HepG2 (cell line): Measurements from ENCODE around the gene IL17C. TPM values are rescaled to one million over a fixed set of nuclear protein-coding genes. Genes with fewer than 3 reads are reported as not detected.

Experiments used
- DZIP1 ChIP-seq: sonication (generic); formaldehyde crosslinking; IDR thresholded peaks from 2 replicates; pipeline ENCODE4 v1.5.0; 2020; ENCODE audit warnings: mild to moderate bottlenecking, missing genetic modification reagents
- EEA1 ChIP-seq: sonication (generic); formaldehyde crosslinking; IDR thresholded peaks from 2 replicates; pipeline ENCODE4 v1.5.1; 2020; ENCODE audit warnings: mild to moderate bottlenecking, missing genetic modification reagents, borderline replicate concordance
- GRHL1 ChIP-seq: sonication (generic); formaldehyde crosslinking; conservative IDR thresholded peaks from 2 replicates; pipeline ENCODE4 v1.8.0; 2022; ENCODE audit warnings: missing genetic modification reagents
- HDAC2 ChIP-seq: sonication (generic); formaldehyde crosslinking; IDR thresholded peaks from 2 replicates; pipeline ENCODE4 v1.4.0; 2020; ENCODE audit warnings: missing genetic modification reagents
- IRF9 ChIP-seq: sonication (generic); formaldehyde crosslinking; IDR thresholded peaks from 2 replicates; pipeline ENCODE4 v1.8.0; 2022; ENCODE audit warnings: missing genetic modification reagents, mild to moderate bottlenecking, borderline replicate concordance
- NPAS2 ChIP-seq: sonication (generic); formaldehyde crosslinking; IDR thresholded peaks from 2 replicates; pipeline ENCODE4 v1.8.0; 2022; ENCODE audit warnings: mild to moderate bottlenecking, missing genetic modification reagents, borderline replicate concordance
- NR2F6 ChIP-seq, 2 experiments: IDR thresholded peaks; 2 replicates each; pipeline ENCODE4 v1.6.1; 2016; ENCODE audit warnings: antibody characterized with exemption in 1 of 2, mild to moderate bottlenecking in 1 of 2
- POGK ChIP-seq: sonication (generic); formaldehyde crosslinking; conservative IDR thresholded peaks from 2 replicates; pipeline ENCODE4 v1.8.0; 2022; ENCODE audit warnings: mild to moderate bottlenecking, moderate library complexity, missing genetic modification reagents
- PREB ChIP-seq: sonication (generic); formaldehyde crosslinking; IDR thresholded peaks from 2 replicates; pipeline ENCODE4 v1.4.0; 2020; ENCODE audit warnings: missing genetic modification reagents
- RBM22 ChIP-seq: fragments of 200-400 bp; formaldehyde crosslinking; optimal IDR thresholded peaks from 2 replicates; pipeline ENCODE3; 2017; ENCODE audit warnings: mild to moderate bottlenecking, low read length, moderate library complexity
- REXO4 ChIP-seq: sonication (generic); formaldehyde crosslinking; IDR thresholded peaks from 2 replicates; pipeline ENCODE4 v1.8.0; 2022; ENCODE audit warnings: missing genetic modification reagents, mild to moderate bottlenecking, borderline replicate concordance
- SIX1 ChIP-seq: sonication (generic); formaldehyde crosslinking; IDR thresholded peaks from 2 replicates; pipeline ENCODE4 v1.4.0; 2020; ENCODE audit warnings: missing genetic modification reagents, borderline replicate concordance
- SMYD3 ChIP-seq: sonication (generic); formaldehyde crosslinking; IDR thresholded peaks from 2 replicates; pipeline ENCODE4 v1.8.1; 2023; ENCODE audit warnings: mild to moderate bottlenecking, missing genetic modification reagents
- SOX13 ChIP-seq, 3 experiments: fragments of 450-650 bp in 1 of 3; sonication (generic) in 1 of 3; formaldehyde crosslinking in 1 of 3; IDR thresholded peaks in 2 of 3; conservative IDR thresholded peaks in 1 of 3; 2 replicates each; pipeline versions ENCODE4 v1.5.0 to v1.6.1; 2016 to 2020; ENCODE audit warnings: antibody characterized with exemption in 1 of 3, mild to moderate bottlenecking in 1 of 3, missing compliant biosample characterization in 1 of 3, missing genetic modification reagents in 1 of 3, moderate library complexity in 1 of 3
- STAG1 ChIP-seq: sonication (generic); formaldehyde crosslinking; IDR thresholded peaks from 2 replicates; pipeline ENCODE4 v1.4.0; 2020; ENCODE audit warnings: missing genetic modification reagents
- TMF1 ChIP-seq: sonication (generic); formaldehyde crosslinking; IDR thresholded peaks from 2 replicates; pipeline ENCODE4 v1.8.1; 2022; ENCODE audit warnings: low read depth, missing genetic modification reagents
- ZNF30 ChIP-seq: sonication (generic); formaldehyde crosslinking; IDR thresholded peaks from 2 replicates; pipeline ENCODE4 v1.5.0; 2020; ENCODE audit warnings: mild to moderate bottlenecking, missing genetic modification reagents
- ZNF644 ChIP-seq: IDR thresholded peaks from 2 replicates; pipeline ENCODE4 v1.6.1; 2016; ENCODE audit warnings: low read depth
- ZNF713 ChIP-seq: sonication (generic); formaldehyde crosslinking; IDR thresholded peaks from 2 replicates; pipeline ENCODE4 v1.4.0; 2020; ENCODE audit warnings: mild to moderate bottlenecking, missing genetic modification reagents
- polyA plus RNA-seq, 8 experiments: library from polyadenylated mRNA; depleted of rRNA in 3 of 8; stranded (reverse) in 7 of 8; unstranded in 1 of 8; fragments of >200 nt; fragmentation: Illumina TruSeq in 4 of 8; extraction: Trizol in 4 of 8; gene quantifications; 2 replicates each; pipeline versions ENCODE4 v1.2.1 to v1.2.3, GENCODE V29; 2011 to 2016; ENCODE audit warnings: low read depth in 4 of 8, missing spikeins in 1 of 8, mixed read lengths in 1 of 8; ENCODE audit not compliant: insufficient read depth in 1 of 8
- total RNA-seq, 5 experiments: library from RNA; depleted of rRNA; stranded (reverse); fragments of >200 nt; fragmentation: Illumina TruSeq; extraction: Trizol; gene quantifications; 2 replicates each; pipeline ENCODE4 v1.2.3, GENCODE V29; 2016; ENCODE audit warnings: low read depth in 1 of 5

IL17C gene
- total and polyA plus RNA-seq, 2 of the 13 experiments (the other 11 are each of a cell fraction or from before 2014, with no cell fraction given) = not detected

- TF ChIP-seq DZIP1 (CRISPR knock-in tag) = 0 out of 2 replicates have a peak, but pooled peaks have one; percentile 81
- TF ChIP-seq STAG1 = 0 out of 2 replicates have a peak, but pooled peaks have one; percentile 6
- TF ChIP-seq RBM22 = no peak
- TF ChIP-seq POGK (CRISPR knock-in tag) = no peak
- TF ChIP-seq IRF9 = 0 out of 2 replicates have a peak, but pooled peaks have one; percentile 30
- no peak for TF ChIP-seq NPAS2 (CRISPR knock-in tag)
- 0 out of 2 replicates have a peak, but pooled peaks have one; percentile 40 for TF ChIP-seq EEA1 (CRISPR knock-in tag)
- no peak for TF ChIP-seq SIX1 (CRISPR knock-in tag)
- TF ChIP-seq SOX13 (IDR thresholded peaks at IDR 0.05) = no peak
- TF ChIP-seq SOX13 (CRISPR knock-in tag; conservative IDR thresholded peaks at IDR 0.05 in 1 of 2, IDR thresholded peaks at IDR 0.05 in 1 of 2) = peak in 1 of 2 experiments; percentile 38; a peak in 1 of 4 replicates
- TF ChIP-seq HDAC2 = 0 out of 2 replicates have a peak, but pooled peaks have one; percentile 26
- no peak for TF ChIP-seq PREB
- TF ChIP-seq ZNF713 (CRISPR knock-in tag) = no peak
- TF ChIP-seq SMYD3 (CRISPR knock-in tag) = no peak
- TF ChIP-seq ZNF30 (CRISPR knock-in tag) = no peak
- TF ChIP-seq GRHL1 = no peak
- no peak for TF ChIP-seq ZNF644 (CRISPR knock-in tag)
- TF ChIP-seq REXO4 = no peak
- TF ChIP-seq NR2F6 (IDR thresholded peaks at IDR 0.05) = no peak
- TF ChIP-seq NR2F6 (CRISPR knock-in tag; IDR thresholded peaks at IDR 0.05) = no peak; the same call in 1 of the 2 replicates
- no peak for TF ChIP-seq TMF1
Measured at GRCh38 chr16:88649924-88650748, 11.8 kb downstream of the IL17C start (continued).
